HEK293 (cell line): Measurements from ENCODE around the gene CPN2.

ENCODE experiments used
- MEIS1 ChIP-seq: sonication (generic); formaldehyde crosslinking; IDR thresholded peaks from 2 replicates; pipeline ENCODE4 v1.8.1; 2022; ENCODE audit warnings: missing genetic modification reagents, mild to moderate bottlenecking, borderline replicate concordance
- PRDM1 ChIP-seq: fragments of 450-650 bp; formaldehyde crosslinking; IDR thresholded peaks from 2 replicates; pipeline ENCODE4; 2016; ENCODE audit warnings: missing biosample characterization, missing genetic modification characterization
- PRDM4 ChIP-seq: fragments of 450-650 bp; formaldehyde crosslinking; IDR thresholded peaks from 2 replicates; pipeline ENCODE4 v1.5.1; 2017; ENCODE audit warnings: missing biosample characterization, missing genetic modification characterization
- SALL2 ChIP-seq: fragments of 450-650 bp; formaldehyde crosslinking; IDR thresholded peaks from 2 replicates; pipeline ENCODE4 v1.5.0; 2017; ENCODE audit warnings: missing biosample characterization, mild to moderate bottlenecking, missing genetic modification characterization, borderline replicate concordance
- SP2 ChIP-seq: fragments of 450-650 bp; formaldehyde crosslinking; IDR thresholded peaks from 2 replicates; pipeline ENCODE4 v1.5.1; 2016; ENCODE audit warnings: missing biosample characterization, missing genetic modification characterization
- SP7 ChIP-seq: fragments of 450-650 bp; formaldehyde crosslinking; IDR thresholded peaks from 2 replicates; pipeline ENCODE4 v1.5.1; 2016; ENCODE audit warnings: missing biosample characterization, missing genetic modification characterization
- WT1 ChIP-seq: fragments of 450-650 bp; formaldehyde crosslinking; IDR thresholded peaks from 2 replicates; pipeline ENCODE4 v1.5.1; 2016; ENCODE audit warnings: missing biosample characterization, missing genetic modification characterization
- ZBTB11 ChIP-seq: fragments of 450-650 bp; formaldehyde crosslinking; conservative IDR thresholded peaks from 2 replicates; pipeline ENCODE4 v1.5.1; 2016; ENCODE audit warnings: low read depth, missing biosample characterization, missing genetic modification characterization
- ZBTB21 ChIP-seq: fragments of 450-650 bp; formaldehyde crosslinking; IDR thresholded peaks from 2 replicates; pipeline ENCODE4 v1.5.1; 2017; ENCODE audit warnings: missing biosample characterization, missing genetic modification characterization
- ZBTB49 ChIP-seq: fragments of 450-650 bp; formaldehyde crosslinking; IDR thresholded peaks from 2 replicates; pipeline ENCODE4 v1.5.1; 2016; ENCODE audit warnings: missing biosample characterization, missing genetic modification characterization, low read depth
- ZNF121 ChIP-seq: fragments of 450-650 bp; formaldehyde crosslinking; IDR thresholded peaks from 2 replicates; pipeline ENCODE4 v1.5.1; 2016; ENCODE audit warnings: missing biosample characterization, missing genetic modification characterization
- ZNF133 ChIP-seq: fragments of 450-650 bp; formaldehyde crosslinking; IDR thresholded peaks from 2 replicates; pipeline ENCODE4 v1.5.1; 2016; ENCODE audit warnings: missing biosample characterization, missing genetic modification characterization
- ZNF148 ChIP-seq: fragments of 450-650 bp; formaldehyde crosslinking; IDR thresholded peaks from 2 replicates; pipeline ENCODE4 v1.5.0; 2017; ENCODE audit warnings: missing biosample characterization, missing genetic modification characterization, borderline replicate concordance
- ZNF157 ChIP-seq: fragments of 450-650 bp; formaldehyde crosslinking; IDR thresholded peaks from 2 replicates; pipeline ENCODE4 v1.5.1; 2016; ENCODE audit warnings: missing biosample characterization, missing genetic modification characterization
- ZNF175 ChIP-seq: fragments of 450-650 bp; formaldehyde crosslinking; IDR thresholded peaks from 2 replicates; pipeline ENCODE4 v1.5.1; 2016; ENCODE audit warnings: missing biosample characterization, missing genetic modification characterization
- ZNF18 ChIP-seq: fragments of 450-650 bp; formaldehyde crosslinking; IDR thresholded peaks from 2 replicates; pipeline ENCODE4 v1.5.1; 2016; ENCODE audit warnings: missing biosample characterization, missing genetic modification characterization
- ZNF280C ChIP-seq: fragments of 450-650 bp; formaldehyde crosslinking; IDR thresholded peaks from 2 replicates; pipeline ENCODE4 v1.5.1; 2016; ENCODE audit warnings: missing biosample characterization, missing genetic modification characterization
- ZNF335 ChIP-seq: fragments of 450-650 bp; formaldehyde crosslinking; conservative IDR thresholded peaks from 2 replicates; pipeline ENCODE4 v1.5.1; 2016; ENCODE audit warnings: missing biosample characterization, missing genetic modification characterization
- ZNF394 ChIP-seq: fragments of 450-650 bp; formaldehyde crosslinking; IDR thresholded peaks from 2 replicates; pipeline ENCODE4 v1.5.1; 2016; ENCODE audit warnings: missing biosample characterization, missing genetic modification characterization, mild to moderate bottlenecking, moderate library complexity, borderline replicate concordance
- ZNF513 ChIP-seq: fragments of 450-650 bp; IDR thresholded peaks from 2 replicates; pipeline ENCODE4 v1.5.1; 2018; ENCODE audit warnings: missing biosample characterization, missing genetic modification characterization
- ZNF544 ChIP-seq: fragments of 450-650 bp; formaldehyde crosslinking; IDR thresholded peaks from 2 replicates; pipeline ENCODE4 v1.5.0; 2017; ENCODE audit warnings: missing biosample characterization, missing genetic modification characterization
- ZNF621 ChIP-seq: fragments of 450-650 bp; formaldehyde crosslinking; IDR thresholded peaks from 2 replicates; pipeline ENCODE4 v1.5.1; 2017; ENCODE audit warnings: missing biosample characterization, missing genetic modification characterization
- ZNF701 ChIP-seq: fragments of 450-650 bp; formaldehyde crosslinking; IDR thresholded peaks from 2 replicates; pipeline ENCODE4 v1.5.1; 2016; ENCODE audit warnings: missing biosample characterization, missing genetic modification characterization
- ZNF747 ChIP-seq: fragments of 450-650 bp; formaldehyde crosslinking; IDR thresholded peaks from 2 replicates; pipeline ENCODE4 v1.5.1; 2016; ENCODE audit warnings: missing biosample characterization, missing genetic modification characterization

The CPN2 gene

GRCh38 chr3:194312743-194313281 lies 38.3 kb downstream of the CPN2 start (continued):
- TF ChIP-seq ZNF280C (tag by site-specific recombination), result no peak
- peak; percentile 59 for TF ChIP-seq ZNF335 (tag by site-specific recombination)
- TF ChIP-seq ZNF157, result no peak
- no peak for TF ChIP-seq MEIS1 (CRISPR knock-in tag)
- no peak for TF ChIP-seq ZNF701 (tag by site-specific recombination)
- peak; percentile 46 for TF ChIP-seq SP2 (tag by site-specific recombination)
- no peak for TF ChIP-seq ZBTB49
- TF ChIP-seq ZNF148, result no peak
- TF ChIP-seq ZNF544 (tag by site-specific recombination), result no peak
- TF ChIP-seq PRDM1 (tag by site-specific recombination), result peak; percentile 27; the same call in 1 of the 2 replicates
- TF ChIP-seq SP7 (tag by site-specific recombination), result peak; percentile 93
- TF ChIP-seq ZBTB11 (tag by site-specific recombination), result no peak
- no peak for TF ChIP-seq ZNF18
- TF ChIP-seq ZNF121 (tag by site-specific recombination), result no peak
- no peak for TF ChIP-seq ZNF133 (tag by site-specific recombination)
- no peak for TF ChIP-seq ZNF621
- TF ChIP-seq PRDM4 (tag by site-specific recombination), result peak; percentile 65
- no peak for TF ChIP-seq ZNF175 (tag by site-specific recombination)
- TF ChIP-seq ZNF747 (tag by site-specific recombination), result no peak
- TF ChIP-seq ZNF513, result no peak
- no peak for TF ChIP-seq ZNF394 (tag by site-specific recombination)
- no peak for TF ChIP-seq ZBTB21
- peak; percentile 96 for TF ChIP-seq WT1 (tag by site-specific recombination)
- no peak for TF ChIP-seq SALL2 (tag by site-specific recombination)
